HL-60 (cell line): ENCODE data around the gene CRELD2.

Source experiments
- GABPA ChIP-seq: IDR thresholded peaks from 2 replicates; pipeline ENCODE4 v1.6.1; 2012; ENCODE audit warnings: low read depth
- POLR2AphosphoS5 ChIP-seq: IDR thresholded peaks from 2 replicates; pipeline ENCODE4 v1.6.1; 2012; ENCODE audit warnings: low read depth
- TF ChIP-seq, protein P1 (sequence below): IDR thresholded peaks from one replicate; pipeline ENCODE4 v1.5.1; 2011; ENCODE audit warnings: low read length, control low read depth, inconsistent platforms; ENCODE audit not compliant: insufficient read depth

DNA sequence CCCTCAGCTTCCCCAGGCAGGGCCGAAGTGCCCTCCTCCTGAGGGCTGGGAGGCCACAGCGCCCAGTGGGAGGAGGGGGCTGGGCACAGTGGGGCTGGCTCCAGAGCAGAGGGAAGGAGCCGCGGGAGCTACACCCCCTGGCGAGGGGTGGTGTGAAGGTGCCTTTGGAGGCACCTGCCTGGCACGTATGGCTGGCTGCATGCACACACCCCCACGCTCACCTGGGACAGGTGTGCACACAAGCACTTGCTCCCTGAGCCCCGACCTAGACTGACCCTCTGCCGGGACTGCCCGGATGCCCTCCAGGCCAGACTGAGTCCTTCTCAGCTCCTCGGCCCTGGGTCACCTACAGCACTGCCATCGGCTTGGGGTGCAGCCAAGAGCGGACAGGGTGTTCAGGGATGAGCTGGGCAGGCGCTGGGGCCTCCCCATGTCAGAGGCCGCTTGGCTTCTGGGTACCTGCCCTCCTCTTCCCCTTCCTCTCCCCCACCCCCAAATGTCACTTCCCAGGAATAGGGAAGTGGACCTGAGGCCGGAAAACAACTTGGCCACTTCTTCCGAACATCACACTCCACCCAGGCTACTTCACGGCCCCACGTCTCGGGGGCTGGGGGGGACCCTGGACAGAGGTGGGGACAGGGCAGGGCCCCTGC, 34.7 kb downstream of the CRELD2 start:
- TF ChIP-seq, protein P1, sequence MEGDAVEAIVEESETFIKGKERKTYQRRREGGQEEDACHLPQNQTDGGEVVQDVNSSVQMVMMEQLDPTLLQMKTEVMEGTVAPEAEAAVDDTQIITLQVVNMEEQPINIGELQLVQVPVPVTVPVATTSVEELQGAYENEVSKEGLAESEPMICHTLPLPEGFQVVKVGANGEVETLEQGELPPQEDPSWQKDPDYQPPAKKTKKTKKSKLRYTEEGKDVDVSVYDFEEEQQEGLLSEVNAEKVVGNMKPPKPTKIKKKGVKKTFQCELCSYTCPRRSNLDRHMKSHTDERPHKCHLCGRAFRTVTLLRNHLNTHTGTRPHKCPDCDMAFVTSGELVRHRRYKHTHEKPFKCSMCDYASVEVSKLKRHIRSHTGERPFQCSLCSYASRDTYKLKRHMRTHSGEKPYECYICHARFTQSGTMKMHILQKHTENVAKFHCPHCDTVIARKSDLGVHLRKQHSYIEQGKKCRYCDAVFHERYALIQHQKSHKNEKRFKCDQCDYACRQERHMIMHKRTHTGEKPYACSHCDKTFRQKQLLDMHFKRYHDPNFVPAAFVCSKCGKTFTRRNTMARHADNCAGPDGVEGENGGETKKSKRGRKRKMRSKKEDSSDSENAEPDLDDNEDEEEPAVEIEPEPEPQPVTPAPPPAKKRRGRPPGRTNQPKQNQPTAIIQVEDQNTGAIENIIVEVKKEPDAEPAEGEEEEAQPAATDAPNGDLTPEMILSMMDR: no peak
- no peak for TF ChIP-seq GABPA
- no peak for TF ChIP-seq POLR2AphosphoS5
